Vagina (tissue), 2 donors: ENCODE results near the gene ENPP6. TPM values are rescaled to one million over a fixed set of nuclear protein-coding genes. Genes with fewer than 3 reads are reported as not detected.
A peak's percentile ranks its signal among the peaks of the same experiment; 100 is the strongest.

Experiments
- DNase-seq, 2 donors: peaks; one replicate each; pipeline ENCODE4 v3.0.0-alpha.2; 2017; ENCODE audit errors: extremely low spot score in 2 of 2
- H3K27ac ChIP-seq: fragments of 200-600 bp; sonication (generic); one replicate; pipeline ENCODE4 v1.5.1; 2019
- H3K27me3 ChIP-seq: fragments of 200-600 bp; sonication (generic); one replicate; pipeline ENCODE4 v1.5.1; 2019
- H3K36me3 ChIP-seq, 2 donors: fragments of 200-600 bp; sonication (generic); one replicate each; pipeline ENCODE4 v1.5.1; 2017 to 2019
- H3K4me1 ChIP-seq: fragments of 200-600 bp; sonication (generic); one replicate; pipeline ENCODE4 v1.5.1; 2019
- H3K4me3 ChIP-seq, 2 donors: fragments of 200-600 bp; sonication (generic); 1 replicate in 1 of 2; 2 replicates in 1 of 2; pipeline ENCODE4 v1.5.1; 2016 to 2019
- H3K9me3 ChIP-seq: fragments of 200-600 bp; sonication (generic); one replicate; pipeline ENCODE4 v1.5.1; 2019
- POLR2A ChIP-seq, 2 donors: fragments of 450-650 bp; IDR thresholded peaks; one replicate each; pipeline ENCODE4 v1.6.1; 2017; ENCODE audit warnings: antibody characterized with exemption in 2 of 2, mild to moderate bottlenecking in 2 of 2, moderate library complexity in 2 of 2
- POLR2AphosphoS5 ChIP-seq, 2 donors: sonication (generic); formaldehyde crosslinking; IDR thresholded peaks; one replicate each; pipeline ENCODE4 v1.9.0; 2017; ENCODE audit warnings: antibody characterized with exemption in 2 of 2, mild to moderate bottlenecking in 2 of 2, low read depth in 1 of 2; ENCODE audit not compliant: insufficient read depth in 1 of 2
- intact Hi-C: fragments of 100-400 bp; cut with DNase I; formaldehyde crosslinking; loops from one replicate; pipeline ENCODE4 v1.15.1; 2023
- total RNA-seq: library from RNA; depleted of rRNA; stranded (reverse); fragments of >200 nt; gene quantifications from one replicate; pipeline ENCODE4 v1.2.3, GENCODE V29; 2016
- TF ChIP-seq, protein P1 (sequence below), 3 experiments: fragments of 450-650 bp in 2 of 3; fragments of 200-600 bp in 1 of 3; sonication (generic) in 1 of 3; IDR thresholded peaks; one replicate each; pipeline ENCODE4 v1.5.1; 2017 to 2019; ENCODE audit warnings: antibody characterized with exemption in 3 of 3, mild to moderate bottlenecking in 2 of 3, moderate library complexity in 2 of 3

The ENPP6 gene
- total RNA-seq, 1 donor from 2014 or later = 0.98 TPM

DNA sequence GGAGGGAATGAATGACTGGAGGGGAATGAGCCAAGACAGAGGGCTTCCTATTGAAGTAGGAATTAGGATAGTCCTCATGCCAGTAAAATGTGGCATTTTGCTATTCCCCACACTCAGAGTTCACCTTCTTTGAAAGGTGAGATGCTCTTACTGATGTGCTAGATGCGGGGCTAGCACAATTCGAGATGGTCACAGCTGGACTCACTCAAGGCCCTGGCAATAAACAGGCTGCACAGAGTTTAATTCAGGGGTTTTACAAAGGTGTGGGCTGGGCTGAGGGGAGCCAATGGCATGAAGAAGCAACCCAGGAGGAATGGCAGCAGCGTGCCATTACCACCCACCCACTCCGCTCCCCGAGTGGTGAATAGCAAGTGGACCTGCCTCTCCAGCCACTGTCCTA, 55.1 kb downstream of the ENPP6 start:
- Histone ChIP-seq H3K4me3 (no peak overlapping the region), H3K36me3 (no peaks in the 10 kb centered on the region), H3K4me1 (no peaks in the 10 kb centered on the region), H3K27me3 (no peaks in the 10 kb centered on the region), H3K27ac (no peak overlapping the region), H3K9me3 (no peaks in the 10 kb centered on the region)
- intact Hi-C loops = no loop called here
- TF ChIP-seq, protein P1, sequence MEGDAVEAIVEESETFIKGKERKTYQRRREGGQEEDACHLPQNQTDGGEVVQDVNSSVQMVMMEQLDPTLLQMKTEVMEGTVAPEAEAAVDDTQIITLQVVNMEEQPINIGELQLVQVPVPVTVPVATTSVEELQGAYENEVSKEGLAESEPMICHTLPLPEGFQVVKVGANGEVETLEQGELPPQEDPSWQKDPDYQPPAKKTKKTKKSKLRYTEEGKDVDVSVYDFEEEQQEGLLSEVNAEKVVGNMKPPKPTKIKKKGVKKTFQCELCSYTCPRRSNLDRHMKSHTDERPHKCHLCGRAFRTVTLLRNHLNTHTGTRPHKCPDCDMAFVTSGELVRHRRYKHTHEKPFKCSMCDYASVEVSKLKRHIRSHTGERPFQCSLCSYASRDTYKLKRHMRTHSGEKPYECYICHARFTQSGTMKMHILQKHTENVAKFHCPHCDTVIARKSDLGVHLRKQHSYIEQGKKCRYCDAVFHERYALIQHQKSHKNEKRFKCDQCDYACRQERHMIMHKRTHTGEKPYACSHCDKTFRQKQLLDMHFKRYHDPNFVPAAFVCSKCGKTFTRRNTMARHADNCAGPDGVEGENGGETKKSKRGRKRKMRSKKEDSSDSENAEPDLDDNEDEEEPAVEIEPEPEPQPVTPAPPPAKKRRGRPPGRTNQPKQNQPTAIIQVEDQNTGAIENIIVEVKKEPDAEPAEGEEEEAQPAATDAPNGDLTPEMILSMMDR (IDR thresholded peaks at IDR 0.05) = no peak
- TF ChIP-seq POLR2AphosphoS5 (IDR thresholded peaks at IDR 0.05; ENCODE audit: insufficient read depth in 1 of 2, low read depth in 1 of 2) (no peak), POLR2A (IDR thresholded peaks at IDR 0.05) (no peak)
- DNase-seq = peak in 1 of 2 donors; percentile 67

GRCh38 chr4:184157322-184157721, 60.4 kb downstream of the ENPP6 start:
- intact Hi-C loops = loop anchor here (10.0 kb wide), 1 partner anchor 53 kb away; no protein-coding TSS in a partner anchor
- Histone ChIP-seq H3K4me3 (no peak overlapping the region), H3K4me1 (no peaks in the 10 kb centered on the region), H3K27me3 (no peaks in the 10 kb centered on the region), H3K27ac (no peak overlapping the region), H3K36me3 (no peaks in the 10 kb centered on the region), H3K9me3 (no peaks in the 10 kb centered on the region)
- DNase-seq = no peak
- no peak for TF ChIP-seq POLR2AphosphoS5 (IDR thresholded peaks at IDR 0.05; ENCODE audit: insufficient read depth in 1 of 2, low read depth in 1 of 2)
- no peak for TF ChIP-seq POLR2A (IDR thresholded peaks at IDR 0.05)
- TF ChIP-seq, protein P1 (IDR thresholded peaks at IDR 0.05) = no peak

DNA sequence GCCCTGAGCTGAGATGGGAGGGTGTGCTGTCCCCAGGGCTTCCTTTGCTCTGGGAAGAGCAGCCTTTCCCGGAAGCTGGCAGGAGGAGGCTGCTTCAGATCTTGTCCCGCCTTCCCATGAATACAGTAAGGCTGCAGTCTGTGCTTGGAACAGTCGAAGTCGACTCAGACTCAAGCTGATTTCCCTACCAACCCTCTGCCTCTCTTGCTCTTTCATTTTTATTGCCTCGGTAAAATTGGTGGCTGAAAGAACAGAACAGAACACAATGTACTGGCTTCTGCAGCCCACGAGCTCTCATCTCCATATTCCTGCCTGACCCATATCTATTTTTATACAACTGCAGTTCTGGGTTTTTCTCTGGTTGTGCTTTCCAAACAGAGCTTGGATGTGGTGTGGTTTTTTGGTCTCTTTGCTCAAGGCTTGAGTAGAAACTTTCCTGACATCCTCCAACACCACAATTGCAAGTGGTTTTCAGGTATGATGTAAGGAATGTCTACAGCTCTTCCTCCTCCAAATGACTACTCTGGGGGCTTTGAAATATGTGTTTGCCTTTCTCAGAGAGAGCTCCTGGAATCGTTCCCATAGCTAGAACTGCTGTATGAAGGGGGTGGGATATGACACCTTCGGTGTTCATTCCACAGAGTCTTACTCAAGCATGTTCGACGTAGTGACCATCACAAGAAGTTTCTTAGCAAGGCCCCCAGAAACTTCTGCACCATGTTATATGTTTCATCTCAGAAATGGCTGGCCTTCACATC, 61.3 kb downstream of the ENPP6 start:
- Histone ChIP-seq H3K4me3 (peak overlapping the region in 1 of 2 donors; percentile 6), H3K27me3 (no peaks in the 10 kb centered on the region), H3K4me1 (no peaks in the 10 kb centered on the region), H3K27ac (peak overlapping the region; percentile 48), H3K9me3 (no peaks in the 10 kb centered on the region), H3K36me3 (no peaks in the 10 kb centered on the region)
- intact Hi-C loops = loop anchor here (10.0 kb wide), 1 partner anchor 52 kb away; no protein-coding TSS in a partner anchor
- no peak for TF ChIP-seq POLR2A (IDR thresholded peaks at IDR 0.05)
- TF ChIP-seq POLR2AphosphoS5 (IDR thresholded peaks at IDR 0.05; ENCODE audit: insufficient read depth in 1 of 2, low read depth in 1 of 2) = peak in 1 of 2 donors; percentile 78
- TF ChIP-seq, protein P1 (IDR thresholded peaks at IDR 0.05) = no peak
- DNase-seq = peak in 1 of 2 donors; percentile 69

GRCh38 chr4:184154199-184154598, 63.5 kb downstream of the ENPP6 start:
- no peak for TF ChIP-seq POLR2A (IDR thresholded peaks at IDR 0.05)
- TF ChIP-seq POLR2AphosphoS5 (IDR thresholded peaks at IDR 0.05; ENCODE audit: insufficient read depth in 1 of 2, low read depth in 1 of 2) = no peak
- TF ChIP-seq, protein P1 (IDR thresholded peaks at IDR 0.05) = no peak
- no peaks in the 10 kb centered on the region for H3K4me1 ChIP-seq

GRCh38 chr4:184153781-184154180, 63.9 kb downstream of the ENPP6 start:
- intact Hi-C loops = loop anchor here (10.0 kb wide), 1 partner anchor 49 kb away; no protein-coding TSS in a partner anchor
- no peak overlapping the region for H3K27ac ChIP-seq
- no peaks in the 10 kb centered on the region for H3K9me3 ChIP-seq
- no peaks in the 10 kb centered on the region for H3K4me1 ChIP-seq
- H3K36me3 ChIP-seq = no peaks in the 10 kb centered on the region
- TF ChIP-seq POLR2AphosphoS5 (IDR thresholded peaks at IDR 0.05; ENCODE audit: insufficient read depth in 1 of 2, low read depth in 1 of 2) = no peak
- TF ChIP-seq POLR2A (IDR thresholded peaks at IDR 0.05) = no peak
- TF ChIP-seq, protein P1 (IDR thresholded peaks at IDR 0.05) = no peak
- H3K4me3 ChIP-seq = no peak overlapping the region
- no peaks in the 10 kb centered on the region for H3K27me3 ChIP-seq
- no peak for DNase-seq

More at GRCh38 chr4:184154199-184154598, 63.5 kb downstream of the ENPP6 start:
- no peak for DNase-seq
- no peaks in the 10 kb centered on the region for H3K27me3 ChIP-seq
- no peaks in the 10 kb centered on the region for H3K9me3 ChIP-seq
- intact Hi-C loops = loop anchor here (10.0 kb wide), 1 partner anchor 49 kb away; no protein-coding TSS in a partner anchor
- H3K36me3 ChIP-seq = no peaks in the 10 kb centered on the region
- H3K4me3 ChIP-seq = no peak overlapping the region
- H3K27ac ChIP-seq = no peak overlapping the region
